Panc1 (cell line): ENCODE data around the gene UGT1A3. TPM values are rescaled to one million over a fixed set of nuclear protein-coding genes. Genes with fewer than 3 reads are reported as not detected.

Experiments
- ATAC-seq: fragments of 200-7000 bp; cut with Tn5 transposase; 2 replicates; pipeline ENCODE4 v1.9.1; 2020; ENCODE audit warnings: mild to moderate bottlenecking, moderate library complexity
- BruUV-seq: library from RNA; stranded (reverse); fragments of 400-500 nt; replicated peaks from 2 replicates; lab custom pipeline; 2021; lab: Mats Ljungman, UMichigan
- CTCF ChIA-PET: fragments of 300-600 bp; sonication (Branson Sonifier 250); formaldehyde crosslinking; loops from one replicate; lab custom pipeline; 2022; ENCODE audit warnings: antibody characterized with exemption; lab: Charles Lee
- POLR2A ChIA-PET: fragments of 300-600 bp; sonication (Branson Sonifier 250); formaldehyde crosslinking; loops from one replicate; lab custom pipeline; 2022; ENCODE audit warnings: antibody characterized with exemption; lab: Charles Lee
- DNase-seq: peaks from one replicate; pipeline ENCODE4 v3.0.0-alpha.2; 2010; ENCODE audit warnings: low read depth, low spot score
- H3K27ac ChIP-seq: 2 replicates; pipeline ENCODE4 v1.5.1; 2011; ENCODE audit warnings: mild to moderate bottlenecking, low read length, inconsistent platforms
- H3K27me3 ChIP-seq: fragments of 200-500 bp; sonication (Bioruptor generic); 2 replicates; pipeline ENCODE4 v1.6.0; 2014; ENCODE audit warnings: low read length, inconsistent platforms; ENCODE audit not compliant: control insufficient read depth, insufficient read depth
- H3K36me3 ChIP-seq: fragments of 200-500 bp; sonication (Bioruptor generic); 2 replicates; pipeline ENCODE4 v1.5.1; 2014; ENCODE audit warnings: inconsistent platforms, mild to moderate bottlenecking, low read length, moderate library complexity; ENCODE audit not compliant: control insufficient read depth, insufficient read depth
- H3K4me1 ChIP-seq: 2 replicates; pipeline ENCODE4 v1.5.1; 2011; ENCODE audit warnings: inconsistent platforms, mild to moderate bottlenecking, low read length, moderate library complexity; ENCODE audit not compliant: control insufficient read depth, insufficient read depth
- H3K4me3 ChIP-seq, 2 experiments: 2 replicates each; pipeline ENCODE4 v1.5.1; 2011 to 2012; ENCODE audit warnings: low read depth in 2 of 2, low read length in 2 of 2, mild to moderate bottlenecking in 2 of 2, inconsistent platforms in 1 of 2, moderate library complexity in 1 of 2
- H3K9me3 ChIP-seq: fragments of 200-500 bp; sonication (Bioruptor generic); 2 replicates; pipeline ENCODE4 v1.5.1; 2014; ENCODE audit warnings: low read depth, mild to moderate bottlenecking, inconsistent platforms, low read length, moderate library complexity; ENCODE audit not compliant: control insufficient read depth, insufficient read depth
- POLR2AphosphoS5 ChIP-seq: IDR thresholded peaks from 2 replicates; pipeline ENCODE4 v1.6.1; 2012; ENCODE audit warnings: mild to moderate bottlenecking, low read depth, low read length, moderate library complexity
- SIN3A ChIP-seq: IDR thresholded peaks from 2 replicates; pipeline ENCODE4 v1.6.1; 2012; ENCODE audit warnings: low read depth, mild to moderate bottlenecking, low read length, moderate library complexity, borderline replicate concordance; ENCODE audit not compliant: insufficient read depth
- TCF7L2 ChIP-seq: IDR thresholded peaks from 2 replicates; pipeline ENCODE4 v1.6.1; 2011; ENCODE audit warnings: mild to moderate bottlenecking, low read depth, low read length, inconsistent platforms
- in situ Hi-C: cut with HindIII; loops from 2 replicates; pipeline ENCODE4 v1.10.0; 2016; ENCODE audit warnings: low sequenced_read_pairs, low pct_unique_long_range_greater_than_20kb
- intact Hi-C: fragments of 100-400 bp; cut with micrococcal nuclease; formaldehyde crosslinking; loops from one replicate; pipeline ENCODE4 v1.10.0; 2022; ENCODE audit not compliant: unreplicated experiment
- total RNA-seq: library from RNA; stranded (reverse); gene quantifications from one replicate; pipeline ENCODE4 v1.2.1, GENCODE V29; 2021; ENCODE audit not compliant: unreplicated experiment
- TF ChIP-seq, protein P1 (sequence below): fragments of 450-650 bp; IDR thresholded peaks from 2 replicates; pipeline ENCODE4 v1.5.1; 2017; ENCODE audit warnings: mild to moderate bottlenecking
- TF ChIP-seq, protein P2 (sequence below), 2 experiments: IDR thresholded peaks; 2 replicates each; pipeline ENCODE4 v1.6.1; 2011 to 2012; ENCODE audit warnings: low read depth in 2 of 2, control low read depth in 1 of 2, low read length in 1 of 2, mild to moderate bottlenecking in 1 of 2, moderate library complexity in 1 of 2; ENCODE audit not compliant: insufficient read depth in 1 of 2

The UGT1A3 gene
- total RNA-seq, 1 experiment from 2014 or later = not detected

- DNase-seq (no peak), ATAC-seq (no peak)
- Histone ChIP-seq H3K36me3 (no peaks in the 10 kb centered on the region), H3K4me3 (no peak overlapping the region), H3K9me3 (no peaks in the 10 kb centered on the region), H3K27ac (no peak overlapping the region), H3K4me1 (no peaks in the 10 kb centered on the region), H3K27me3 (no peaks in the 10 kb centered on the region)
- CTCF ChIA-PET = no interaction called here
- POLR2A ChIA-PET = no interaction called here
- TF ChIP-seq SIN3A = no peak
- TF ChIP-seq, protein P1, sequence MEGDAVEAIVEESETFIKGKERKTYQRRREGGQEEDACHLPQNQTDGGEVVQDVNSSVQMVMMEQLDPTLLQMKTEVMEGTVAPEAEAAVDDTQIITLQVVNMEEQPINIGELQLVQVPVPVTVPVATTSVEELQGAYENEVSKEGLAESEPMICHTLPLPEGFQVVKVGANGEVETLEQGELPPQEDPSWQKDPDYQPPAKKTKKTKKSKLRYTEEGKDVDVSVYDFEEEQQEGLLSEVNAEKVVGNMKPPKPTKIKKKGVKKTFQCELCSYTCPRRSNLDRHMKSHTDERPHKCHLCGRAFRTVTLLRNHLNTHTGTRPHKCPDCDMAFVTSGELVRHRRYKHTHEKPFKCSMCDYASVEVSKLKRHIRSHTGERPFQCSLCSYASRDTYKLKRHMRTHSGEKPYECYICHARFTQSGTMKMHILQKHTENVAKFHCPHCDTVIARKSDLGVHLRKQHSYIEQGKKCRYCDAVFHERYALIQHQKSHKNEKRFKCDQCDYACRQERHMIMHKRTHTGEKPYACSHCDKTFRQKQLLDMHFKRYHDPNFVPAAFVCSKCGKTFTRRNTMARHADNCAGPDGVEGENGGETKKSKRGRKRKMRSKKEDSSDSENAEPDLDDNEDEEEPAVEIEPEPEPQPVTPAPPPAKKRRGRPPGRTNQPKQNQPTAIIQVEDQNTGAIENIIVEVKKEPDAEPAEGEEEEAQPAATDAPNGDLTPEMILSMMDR = no peak
- TF ChIP-seq, protein P2, sequence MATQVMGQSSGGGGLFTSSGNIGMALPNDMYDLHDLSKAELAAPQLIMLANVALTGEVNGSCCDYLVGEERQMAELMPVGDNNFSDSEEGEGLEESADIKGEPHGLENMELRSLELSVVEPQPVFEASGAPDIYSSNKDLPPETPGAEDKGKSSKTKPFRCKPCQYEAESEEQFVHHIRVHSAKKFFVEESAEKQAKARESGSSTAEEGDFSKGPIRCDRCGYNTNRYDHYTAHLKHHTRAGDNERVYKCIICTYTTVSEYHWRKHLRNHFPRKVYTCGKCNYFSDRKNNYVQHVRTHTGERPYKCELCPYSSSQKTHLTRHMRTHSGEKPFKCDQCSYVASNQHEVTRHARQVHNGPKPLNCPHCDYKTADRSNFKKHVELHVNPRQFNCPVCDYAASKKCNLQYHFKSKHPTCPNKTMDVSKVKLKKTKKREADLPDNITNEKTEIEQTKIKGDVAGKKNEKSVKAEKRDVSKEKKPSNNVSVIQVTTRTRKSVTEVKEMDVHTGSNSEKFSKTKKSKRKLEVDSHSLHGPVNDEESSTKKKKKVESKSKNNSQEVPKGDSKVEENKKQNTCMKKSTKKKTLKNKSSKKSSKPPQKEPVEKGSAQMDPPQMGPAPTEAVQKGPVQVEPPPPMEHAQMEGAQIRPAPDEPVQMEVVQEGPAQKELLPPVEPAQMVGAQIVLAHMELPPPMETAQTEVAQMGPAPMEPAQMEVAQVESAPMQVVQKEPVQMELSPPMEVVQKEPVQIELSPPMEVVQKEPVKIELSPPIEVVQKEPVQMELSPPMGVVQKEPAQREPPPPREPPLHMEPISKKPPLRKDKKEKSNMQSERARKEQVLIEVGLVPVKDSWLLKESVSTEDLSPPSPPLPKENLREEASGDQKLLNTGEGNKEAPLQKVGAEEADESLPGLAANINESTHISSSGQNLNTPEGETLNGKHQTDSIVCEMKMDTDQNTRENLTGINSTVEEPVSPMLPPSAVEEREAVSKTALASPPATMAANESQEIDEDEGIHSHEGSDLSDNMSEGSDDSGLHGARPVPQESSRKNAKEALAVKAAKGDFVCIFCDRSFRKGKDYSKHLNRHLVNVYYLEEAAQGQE (IDR thresholded peaks at IDR 0.05; ENCODE audit: insufficient read depth in 1 of 2, low read depth in 2 of 2, low read length in 1 of 2) = no peak
- TF ChIP-seq TCF7L2 = no peak
- TF ChIP-seq POLR2AphosphoS5 = no peak
- intact Hi-C loops (no loop called here), in situ Hi-C loops (no loop called here)
- no TSS peak for BruUV-seq
Measured at GRCh38 chr2:233792720-233793119, 63.9 kb downstream of the UGT1A3 start.

DNA sequence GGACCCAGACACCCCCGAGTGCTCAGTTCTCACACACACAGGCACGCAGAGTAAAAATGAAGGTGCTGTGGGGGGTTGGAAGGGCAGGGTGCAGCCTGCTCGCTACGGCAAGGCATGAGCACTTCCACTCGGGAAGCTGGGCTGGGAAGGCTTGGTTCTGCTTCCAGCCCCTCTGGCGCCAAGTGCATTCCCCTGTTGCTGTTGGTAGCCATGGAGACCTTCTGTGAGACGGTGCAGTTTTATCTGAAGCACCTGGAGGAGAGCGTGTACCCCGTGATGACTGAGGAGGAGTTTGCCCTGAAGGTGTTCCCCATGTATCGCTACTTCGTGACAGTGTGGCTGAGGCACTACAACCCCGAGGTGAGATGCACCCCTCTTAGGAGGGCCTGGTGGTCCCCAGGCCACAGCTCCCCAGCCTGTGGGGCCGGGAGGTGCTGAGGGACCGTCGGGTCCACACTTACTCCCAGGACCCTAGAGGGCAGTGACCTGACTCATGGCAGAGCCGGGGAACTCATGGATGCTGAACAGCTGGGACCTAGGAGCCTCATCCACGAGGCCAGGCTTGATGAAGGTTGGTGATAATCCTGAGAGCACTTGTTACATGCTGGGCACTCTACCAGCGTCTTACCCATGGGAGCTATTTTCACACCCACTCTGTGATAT, 64.8 kb downstream of the UGT1A3 start:
- Histone ChIP-seq H3K4me3 (no peak overlapping the region), H3K27me3 (no peaks in the 10 kb centered on the region), H3K36me3 (no peaks in the 10 kb centered on the region), H3K9me3 (no peaks in the 10 kb centered on the region), H3K27ac (no peak overlapping the region), H3K4me1 (no peaks in the 10 kb centered on the region)
- BruUV-seq = no TSS peak
- CTCF ChIA-PET = no interaction called here
- in situ Hi-C loops (no loop called here), intact Hi-C loops (no loop called here)
- TF ChIP-seq TCF7L2 (no peak), POLR2AphosphoS5 (no peak), SIN3A (no peak)
- TF ChIP-seq, protein P1 = no peak
- TF ChIP-seq, protein P2 (IDR thresholded peaks at IDR 0.05; ENCODE audit: insufficient read depth in 1 of 2, low read depth in 2 of 2, low read length in 1 of 2) = no peak
- POLR2A ChIA-PET = no interaction called here
- ATAC-seq (0 out of 2 replicates have a peak, but pooled peaks have one; percentile 26), DNase-seq (no peak)
